ENCODE data around the gene IBA57. TPM values are rescaled to one million over a fixed set of nuclear protein-coding genes. Genes with fewer than 3 reads are reported as not detected.
A peak's percentile ranks its signal among the peaks of the same experiment; 100 is the strongest.

The IBA57 gene
- total and polyA plus RNA-seq, 8 donors = 5.3 to 13.5 (median 7.1) TPM

DNA sequence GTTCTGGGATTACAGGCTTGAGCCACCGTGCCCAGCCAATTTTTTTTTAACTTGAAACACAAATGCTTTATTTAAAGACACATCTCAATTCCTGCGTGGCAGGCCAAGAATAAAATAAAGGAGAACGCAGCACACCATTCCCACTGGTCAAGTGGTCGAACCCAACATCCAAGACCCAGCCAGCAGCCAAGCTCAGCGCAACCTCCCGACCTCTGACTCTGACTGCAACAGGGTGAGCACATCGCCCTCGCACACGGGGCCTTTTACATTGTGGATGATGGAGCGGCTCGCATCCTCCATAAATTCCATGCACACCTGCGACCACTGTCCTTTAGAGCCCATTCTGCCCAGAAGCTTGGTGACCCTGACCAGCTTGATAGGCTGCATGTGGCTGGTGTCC lies 31.0 kb upstream of the IBA57 start:
- Histone ChIP-seq H3K9me3 (no peaks in the 10 kb centered on the region), H3K27me3 (no peaks in the 10 kb centered on the region), H3K4me1 (peaks cover 0 to 17% of the 10 kb centered on the region in 2 donors), H3K36me3 (no peaks in the 10 kb centered on the region), H3K27ac (no peak overlapping the region), H3K4me3 (no peak overlapping the region)
- no peak for DNase-seq
- ATAC-seq = no peak
- TF ChIP-seq, protein P1, sequence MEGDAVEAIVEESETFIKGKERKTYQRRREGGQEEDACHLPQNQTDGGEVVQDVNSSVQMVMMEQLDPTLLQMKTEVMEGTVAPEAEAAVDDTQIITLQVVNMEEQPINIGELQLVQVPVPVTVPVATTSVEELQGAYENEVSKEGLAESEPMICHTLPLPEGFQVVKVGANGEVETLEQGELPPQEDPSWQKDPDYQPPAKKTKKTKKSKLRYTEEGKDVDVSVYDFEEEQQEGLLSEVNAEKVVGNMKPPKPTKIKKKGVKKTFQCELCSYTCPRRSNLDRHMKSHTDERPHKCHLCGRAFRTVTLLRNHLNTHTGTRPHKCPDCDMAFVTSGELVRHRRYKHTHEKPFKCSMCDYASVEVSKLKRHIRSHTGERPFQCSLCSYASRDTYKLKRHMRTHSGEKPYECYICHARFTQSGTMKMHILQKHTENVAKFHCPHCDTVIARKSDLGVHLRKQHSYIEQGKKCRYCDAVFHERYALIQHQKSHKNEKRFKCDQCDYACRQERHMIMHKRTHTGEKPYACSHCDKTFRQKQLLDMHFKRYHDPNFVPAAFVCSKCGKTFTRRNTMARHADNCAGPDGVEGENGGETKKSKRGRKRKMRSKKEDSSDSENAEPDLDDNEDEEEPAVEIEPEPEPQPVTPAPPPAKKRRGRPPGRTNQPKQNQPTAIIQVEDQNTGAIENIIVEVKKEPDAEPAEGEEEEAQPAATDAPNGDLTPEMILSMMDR (IDR thresholded peaks at IDR 0.05) = no peak
- intact Hi-C loops (cut with DNase I) = no loop called here

DNA sequence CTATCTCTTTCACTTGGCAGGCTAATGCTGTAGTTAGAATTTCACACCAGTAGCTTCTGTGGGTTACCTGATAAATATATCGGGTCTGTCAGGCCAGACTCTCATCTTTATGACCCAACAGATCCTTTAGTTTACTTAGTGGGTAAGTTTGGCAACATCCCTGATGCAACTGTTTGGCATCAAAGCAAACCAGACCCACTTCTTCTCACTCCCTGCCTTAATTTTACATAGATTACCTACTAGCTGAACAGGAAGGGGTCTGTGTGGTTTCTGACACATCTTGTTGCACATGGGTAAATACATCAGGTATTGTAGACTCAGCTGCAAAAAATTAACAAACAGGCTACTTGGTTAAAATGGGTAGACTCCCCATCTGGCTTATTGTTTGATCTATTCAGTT lies 28.7 kb upstream of the IBA57 start:
- Histone ChIP-seq H3K27me3 (no peaks in the 10 kb centered on the region), H3K4me1 (peaks cover 10 to 20% of the 10 kb centered on the region in 2 donors), H3K27ac (no peak overlapping the region), H3K9me3 (no peaks in the 10 kb centered on the region), H3K4me3 (no peak overlapping the region), H3K36me3 (peaks cover 0 to 5% of the 10 kb centered on the region in 2 donors)
- TF ChIP-seq, protein P1 (IDR thresholded peaks at IDR 0.05) = no peak
- ATAC-seq (no peak), DNase-seq (no peak)
- intact Hi-C loops (cut with DNase I) = no loop called here

DNA sequence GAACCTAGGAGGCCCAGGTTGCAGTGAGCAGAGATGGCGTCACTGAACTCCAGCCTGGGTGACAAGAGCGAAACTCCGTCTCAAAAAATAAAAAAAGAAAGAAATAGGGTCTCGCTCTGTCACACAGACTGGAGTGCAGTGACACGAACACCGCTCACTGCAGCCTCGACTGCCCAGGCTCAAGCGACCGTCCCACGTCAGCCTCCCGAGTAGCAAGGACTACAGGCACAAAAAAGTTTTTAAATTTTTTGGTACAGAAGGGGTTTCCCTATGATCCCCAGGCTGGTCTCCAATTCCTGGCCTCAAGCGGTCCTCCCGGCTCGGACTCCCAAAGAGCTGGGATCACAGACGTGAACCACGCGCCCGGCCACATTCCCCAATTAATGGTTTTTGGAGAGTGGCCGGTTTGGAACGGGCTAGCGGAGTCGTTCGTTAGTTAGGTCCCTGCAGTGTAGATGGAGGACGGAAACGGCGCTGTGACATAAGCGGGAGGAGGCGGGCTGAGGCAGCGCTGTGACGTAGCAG lies 26.1 kb upstream of the IBA57 start:
- intact Hi-C loops (cut with DNase I) = no loop called here
- Histone ChIP-seq H3K27me3 (no peaks in the 10 kb centered on the region), H3K9me3 (no peaks in the 10 kb centered on the region), H3K27ac (peak overlapping the region; percentile 97 to 98), H3K36me3 (peaks cover 0 to 14% of the 10 kb centered on the region in 2 donors), H3K4me1 (peaks cover 22 to 45% of the 10 kb centered on the region in 2 donors), H3K4me3 (peak overlapping the region; percentile 96 to 98)
- ATAC-seq (no peak), DNase-seq (no peak)
- TF ChIP-seq, protein P1 (IDR thresholded peaks at IDR 0.05) = no peak

DNA sequence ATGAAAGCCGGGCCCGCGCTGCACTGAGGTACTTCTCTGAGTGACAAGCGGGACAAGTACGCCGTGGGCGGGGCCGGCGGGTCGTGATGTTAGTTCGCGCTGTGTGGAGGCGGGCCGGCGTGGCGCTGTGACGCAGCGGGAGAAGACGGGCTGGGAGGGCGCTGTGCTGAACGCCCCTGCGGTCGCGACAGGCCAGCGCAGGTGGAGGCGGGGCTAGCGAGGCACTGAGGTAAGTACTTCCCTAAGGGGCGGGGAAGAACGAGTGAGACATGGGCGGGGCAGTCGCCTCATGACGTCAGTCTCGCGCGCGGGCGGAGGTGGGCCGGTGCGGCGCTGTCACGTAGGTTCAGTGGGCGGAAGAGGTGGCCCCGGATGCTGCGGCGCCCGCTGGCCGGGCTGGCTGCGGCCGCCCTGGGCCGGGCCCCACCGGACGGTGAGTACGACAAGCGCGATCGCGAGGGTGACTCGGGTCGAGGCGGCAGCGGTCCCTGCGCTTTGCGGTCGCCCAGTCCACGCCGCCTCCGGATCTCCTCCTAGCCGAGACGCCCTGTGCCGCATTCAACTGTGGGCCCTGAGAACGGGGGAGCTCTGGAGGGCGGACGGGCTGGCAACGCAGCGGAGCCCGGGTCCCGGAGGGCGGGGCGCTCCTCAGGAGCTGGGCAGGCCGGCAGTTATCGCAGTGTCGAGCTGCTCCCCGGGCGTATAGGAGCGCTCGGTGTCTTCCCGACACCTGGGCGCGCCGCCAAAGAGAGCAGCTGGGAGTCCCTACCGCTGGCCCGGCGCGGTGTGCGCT lies 25.5 kb upstream of the IBA57 start, which contains the start of gene GUK1:
TSS of gene GUK1 (plus strand) at position 349 of the 793 bp plus-strand sequence. CDS start at position 373, 24 bp downstream.
- Histone ChIP-seq H3K27ac (peak within 1 kb of the TSS; percentile 97 to 98), H3K4me1 (peaks cover 22 to 46% of the 10 kb centered on the region in 2 donors), H3K4me3 (peak within 1 kb of the TSS; percentile 96 to 98), H3K27me3 (no peaks in the 10 kb centered on the region), H3K9me3 (no peaks in the 10 kb centered on the region), H3K36me3 (peaks cover 0 to 21% of the 10 kb centered on the region in 2 donors)
- intact Hi-C loops (cut with DNase I) = no loop called here
- TF ChIP-seq, protein P1 (IDR thresholded peaks at IDR 0.05) = peak in 1 of 2 donors; percentile 65
- peak; percentile 93 for ATAC-seq
- DNase-seq = peak; percentile 99 to 100 (median 100)

DNA sequence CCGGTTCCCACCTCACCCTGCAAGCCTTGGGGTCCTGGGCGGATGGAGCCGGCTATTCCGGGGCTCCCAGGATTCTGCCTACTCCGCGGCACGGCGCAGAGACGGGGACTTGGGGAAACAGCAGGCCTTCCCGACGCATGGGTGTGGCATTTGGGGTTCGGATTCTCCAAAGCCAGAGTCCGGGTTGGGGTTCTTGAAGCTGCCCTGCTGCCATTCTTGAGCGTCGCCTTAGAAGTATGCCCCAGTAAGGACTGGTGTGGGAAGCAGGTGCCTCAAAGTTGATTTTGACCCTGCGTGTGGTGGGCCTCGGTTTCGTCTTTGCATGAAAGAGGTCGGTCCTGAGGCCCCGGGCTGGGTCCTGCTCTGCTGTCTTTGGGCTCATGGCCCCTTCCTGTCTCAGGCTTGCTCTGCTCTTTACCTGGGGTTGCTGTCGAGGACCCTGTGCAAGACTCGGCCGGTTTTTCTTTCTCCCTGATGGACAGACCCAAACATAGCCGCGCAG lies 24.8 kb upstream of the IBA57 start:
- Histone ChIP-seq H3K27me3 (no peaks in the 10 kb centered on the region), H3K27ac (peak overlapping the region; percentile 97 to 98), H3K4me3 (peak overlapping the region; percentile 96 to 98), H3K9me3 (no peaks in the 10 kb centered on the region), H3K36me3 (peaks cover 0 to 27% of the 10 kb centered on the region in 2 donors), H3K4me1 (peaks cover 22 to 53% of the 10 kb centered on the region in 2 donors)
- DNase-seq (peak in 1 of 4 donors; percentile 35), ATAC-seq (no peak)
- intact Hi-C loops (cut with DNase I) = no loop called here
- TF ChIP-seq, protein P1 (IDR thresholded peaks at IDR 0.05) = no peak
